IMR-90 (cell line): ENCODE results near the gene GRIN2A. TPM values are rescaled to one million over a fixed set of nuclear protein-coding genes. Genes with fewer than 3 reads are reported as not detected.

Experiments used
- ATAC-seq: fragments of 200-7000 bp; cut with Tn5 transposase; 2 replicates; pipeline ENCODE4 v1.9.1; 2020; ENCODE audit warnings: low read depth, mild to moderate bottlenecking, moderate library complexity
- BruUV-seq: library from RNA; stranded (reverse); fragments of 400-500 nt; replicated peaks from 2 replicates; lab custom pipeline; 2021; lab: Mats Ljungman, UMichigan
- CTCF ChIA-PET: fragments of 300-600 bp; formaldehyde crosslinking; extraction: SDS; loops from one replicate; lab custom pipeline; 2021; ENCODE audit warnings: antibody characterized with exemption; lab: Yijun Ruan, JAX
- POLR2A ChIA-PET: fragments of 300-600 bp; sonication (Branson Sonifier 250); formaldehyde crosslinking; loops from one replicate; lab custom pipeline; 2022; ENCODE audit warnings: antibody characterized with exemption; ENCODE audit not compliant: unreplicated experiment; lab: Charles Lee
- DNase-seq: peaks from one replicate; pipeline ENCODE4 v3.0.0; 2013
- H2AFZ ChIP-seq: replicated peaks from 2 replicates; pipeline ENCODE3; 2013; ENCODE audit warnings: low read length, mild to moderate bottlenecking; ENCODE audit not compliant: poor library complexity
- H2AK5ac ChIP-seq: 2 replicates; pipeline ENCODE4 v1.6.1; 2013; ENCODE audit warnings: low read depth, low read length, inconsistent platforms
- H2AK9ac ChIP-seq: replicated peaks from 2 replicates; pipeline ENCODE3; 2013; ENCODE audit warnings: mild to moderate bottlenecking, low read depth, low read length, moderate library complexity; ENCODE audit not compliant: poor library complexity
- H2BK120ac ChIP-seq: 2 replicates; pipeline ENCODE4 v1.6.1; 2013; ENCODE audit warnings: low read depth, low read length, inconsistent platforms
- H2BK15ac ChIP-seq: 3 replicates; pipeline ENCODE4 v1.6.1; 2013; ENCODE audit warnings: low read depth, low read length, inconsistent platforms
- H2BK20ac ChIP-seq: 2 replicates; pipeline ENCODE4 v1.6.1; 2013; ENCODE audit warnings: low read depth, mild to moderate bottlenecking, inconsistent platforms, low read length, moderate library complexity
- H2BK5ac ChIP-seq: 2 replicates; pipeline ENCODE4 v1.6.1; 2013; ENCODE audit warnings: mild to moderate bottlenecking, low read depth, low read length, inconsistent platforms; ENCODE audit not compliant: poor library complexity, severe bottlenecking
- H3K14ac ChIP-seq: replicated peaks from 2 replicates; pipeline ENCODE4 v1.6.1; 2013; ENCODE audit warnings: low read depth, low read length, inconsistent platforms
- H3K18ac ChIP-seq: 2 replicates; pipeline ENCODE4 v1.6.1; 2013; ENCODE audit warnings: low read depth, low read length, control low read depth
- H3K23ac ChIP-seq: 2 replicates; pipeline ENCODE4 v1.6.1; 2013; ENCODE audit warnings: low read depth, low read length, inconsistent platforms
- H3K27ac ChIP-seq: 2 replicates; pipeline ENCODE4 v1.5.1; 2013; ENCODE audit warnings: mild to moderate bottlenecking, control low read depth, low read length; ENCODE audit not compliant: insufficient read depth
- H3K27me3 ChIP-seq: 2 replicates; pipeline ENCODE4 v1.6.1; 2013; ENCODE audit warnings: low read length; ENCODE audit not compliant: control insufficient read depth, insufficient read depth
- H3K36me3 ChIP-seq: 2 replicates; pipeline ENCODE4 v1.6.1; 2013; ENCODE audit warnings: low read length, mixed read lengths; ENCODE audit not compliant: control insufficient read depth, insufficient read depth
- H3K4ac ChIP-seq: 2 replicates; pipeline ENCODE4 v1.6.1; 2013; ENCODE audit warnings: low read depth, low read length, inconsistent platforms
- H3K4me1 ChIP-seq: 2 replicates; pipeline ENCODE4 v1.6.1; 2013; ENCODE audit warnings: low read length, mixed read lengths; ENCODE audit not compliant: control insufficient read depth, insufficient read depth
- H3K4me2 ChIP-seq: 2 replicates; pipeline ENCODE4 v1.6.1; 2013; ENCODE audit warnings: low read depth, mild to moderate bottlenecking, control low read depth, low read length, moderate library complexity
- H3K4me3 ChIP-seq: 2 replicates; pipeline ENCODE4 v1.5.1; 2013; ENCODE audit warnings: low read depth, mild to moderate bottlenecking, control low read depth, low read length, moderate library complexity; ENCODE audit not compliant: insufficient read depth
- H3K56ac ChIP-seq: 2 replicates; pipeline ENCODE4 v1.6.1; 2013; ENCODE audit warnings: low read length, inconsistent platforms; ENCODE audit not compliant: insufficient read depth; ENCODE audit errors: extremely low read depth
- H3K79me1 ChIP-seq, 2 experiments: 2 replicates each; pipeline ENCODE4 v1.6.1; 2013; ENCODE audit warnings: low read length in 2 of 2, inconsistent platforms in 1 of 2, low read depth in 1 of 2
- H3K9ac ChIP-seq: 2 replicates; pipeline ENCODE4 v1.6.1; 2013; ENCODE audit warnings: low read depth, low read length, control low read depth
- H3K9me1 ChIP-seq: 2 replicates; pipeline ENCODE4 v1.6.1; 2013; ENCODE audit warnings: low read length, inconsistent platforms; ENCODE audit not compliant: insufficient read depth
- H3K9me3 ChIP-seq: 2 replicates; pipeline ENCODE4 v1.6.1; 2013; ENCODE audit warnings: low read length; ENCODE audit not compliant: control insufficient read depth, insufficient read depth
- H4K20me1 ChIP-seq: 2 replicates; pipeline ENCODE4 v1.6.1; 2013; ENCODE audit warnings: low read length, inconsistent platforms; ENCODE audit not compliant: insufficient read depth
- H4K5ac ChIP-seq: 2 replicates; pipeline ENCODE4 v1.6.1; 2013; ENCODE audit warnings: mild to moderate bottlenecking, low read depth, low read length, control low read depth
- H4K8ac ChIP-seq, 2 experiments: 2 replicates each; pipeline ENCODE4 v1.6.1; 2013; ENCODE audit warnings: low read depth in 2 of 2, low read length in 2 of 2, control low read depth in 1 of 2, inconsistent platforms in 1 of 2
- H4K91ac ChIP-seq: 2 replicates; pipeline ENCODE4 v1.6.1; 2013; ENCODE audit warnings: low read depth, low read length, inconsistent platforms; ENCODE audit not compliant: insufficient read depth
- BHLHE40 ChIP-seq: fragments of 150-350 bp; IDR thresholded peaks from 2 replicates; pipeline ENCODE4 v1.6.1; 2016; ENCODE audit warnings: mild to moderate bottlenecking, low read depth, low read length
- CEBPB ChIP-seq: IDR thresholded peaks from 2 replicates; pipeline ENCODE4 v1.6.1; 2012; ENCODE audit warnings: low read depth, low read length, improper control_type of control experiment
- CHD1 ChIP-seq: IDR thresholded peaks from 2 replicates; pipeline ENCODE4 v1.6.1; 2012; ENCODE audit warnings: low read depth, low read length, improper control_type of control experiment
- FOS ChIP-seq: fragments of 150-350 bp; IDR thresholded peaks from 2 replicates; pipeline ENCODE4 v1.6.1; 2016; ENCODE audit warnings: low read depth, low read length
- MAFK ChIP-seq: IDR thresholded peaks from 2 replicates; pipeline ENCODE4 v1.6.1; 2012; ENCODE audit warnings: low read depth, low read length, improper control_type of control experiment
- MAZ ChIP-seq: IDR thresholded peaks from 2 replicates; pipeline ENCODE4 v1.6.1; 2012; ENCODE audit warnings: low read depth, mild to moderate bottlenecking, low read length, improper control_type of control experiment, moderate library complexity, borderline replicate concordance
- MXI1 ChIP-seq: IDR thresholded peaks from 2 replicates; pipeline ENCODE4 v1.6.1; 2012; ENCODE audit warnings: low read depth, mild to moderate bottlenecking, low read length, moderate library complexity, borderline replicate concordance
- NFE2L2 ChIP-seq: fragments of 150-350 bp; IDR thresholded peaks from 2 replicates; pipeline ENCODE4 v1.6.1; 2016; ENCODE audit warnings: low read depth, mild to moderate bottlenecking, low read length
- POLR2A ChIP-seq: IDR thresholded peaks from 2 replicates; pipeline ENCODE4 v1.6.1; 2012; ENCODE audit warnings: mild to moderate bottlenecking, low read depth, low read length
- RAD21 ChIP-seq: IDR thresholded peaks from 2 replicates; pipeline ENCODE4 v1.6.1; 2012; ENCODE audit warnings: low read length, improper control_type of control experiment
- RCOR1 ChIP-seq: IDR thresholded peaks from 2 replicates; pipeline ENCODE4 v1.6.1; 2012; ENCODE audit warnings: mild to moderate bottlenecking, low read length, improper control_type of control experiment; ENCODE audit not compliant: insufficient replicate concordance
- RFX5 ChIP-seq: IDR thresholded peaks from 2 replicates; pipeline ENCODE4 v1.8.0; 2012; ENCODE audit warnings: low read depth, mild to moderate bottlenecking, low read length, moderate library complexity
- SMC3 ChIP-seq: fragments of 150-350 bp; IDR thresholded peaks from 2 replicates; pipeline ENCODE4 v1.6.1; 2016; ENCODE audit warnings: low read depth, mild to moderate bottlenecking, antibody characterized with exemption, low read length, moderate library complexity
- WGBS, 2 experiments: methylation state at CpG; one replicate each; pipeline versions ENCODE4 v1.1.5 to v1.1.7; 2013; ENCODE audit warnings: missing lambda C conversion rate in 2 of 2; ENCODE audit not compliant: insufficient read length in 1 of 2; ENCODE audit errors: extremely low coverage in 2 of 2; 5-methylcytosine and 5-hydroxymethylcytosine counted together
- dilution Hi-C: fragments of 300-500 bp; cut with HindIII; formaldehyde crosslinking; loops from one replicate; pipeline ENCODE4 v1.14.3; 2018; ENCODE audit warnings: low sequenced_read_pairs; ENCODE audit not compliant: unreplicated experiment
- in situ Hi-C: fragments of 300-500 bp; cut with MboI; formaldehyde crosslinking; loops from 3 replicates; pipeline ENCODE4 v1.14.3; 2019; ENCODE audit warnings: low sequenced_read_pairs, inconsistent platforms, mixed read lengths
- intact Hi-C: fragments of 100-400 bp; cut with micrococcal nuclease; formaldehyde crosslinking; loops from 2 replicates; pipeline ENCODE4 v1.10.0; 2022
- polyA plus RNA-seq, 3 experiments: library from polyadenylated mRNA; depleted of rRNA; stranded (reverse); fragments of >200 nt; gene quantifications; 2 replicates each; pipeline ENCODE4 v1.2.3, GENCODE V29; 2012; ENCODE audit warnings: low replicate concordance in 1 of 3
- total RNA-seq: library from RNA; depleted of rRNA; stranded (reverse); fragments of >200 nt; gene quantifications from 2 replicates; pipeline ENCODE4 v1.2.3, GENCODE V29; 2012
- TF ChIP-seq, protein P1 (sequence below): conservative IDR thresholded peaks from 2 replicates; pipeline ENCODE4 v1.5.1; 2012; ENCODE audit warnings: mild to moderate bottlenecking, low read depth, low read length, improper control_type of control experiment
- TF ChIP-seq, protein P2 (sequence below): fragments of 150-350 bp; IDR thresholded peaks from 2 replicates; pipeline ENCODE4 v1.6.1; 2016; ENCODE audit warnings: low read depth, mild to moderate bottlenecking, low read length, moderate library complexity, borderline replicate concordance
- TF ChIP-seq, protein P3 (sequence below): fragments of 150-350 bp; IDR thresholded peaks from 2 replicates; pipeline ENCODE4 v1.6.1; 2017; ENCODE audit warnings: mild to moderate bottlenecking, antibody characterized with exemption, low read length, low read depth

The GRIN2A gene
- total and polyA plus RNA-seq, 2 of the 4 experiments (the other 2 are of a cell fraction) = under 0.01 TPM; not detected in 1

DNA sequence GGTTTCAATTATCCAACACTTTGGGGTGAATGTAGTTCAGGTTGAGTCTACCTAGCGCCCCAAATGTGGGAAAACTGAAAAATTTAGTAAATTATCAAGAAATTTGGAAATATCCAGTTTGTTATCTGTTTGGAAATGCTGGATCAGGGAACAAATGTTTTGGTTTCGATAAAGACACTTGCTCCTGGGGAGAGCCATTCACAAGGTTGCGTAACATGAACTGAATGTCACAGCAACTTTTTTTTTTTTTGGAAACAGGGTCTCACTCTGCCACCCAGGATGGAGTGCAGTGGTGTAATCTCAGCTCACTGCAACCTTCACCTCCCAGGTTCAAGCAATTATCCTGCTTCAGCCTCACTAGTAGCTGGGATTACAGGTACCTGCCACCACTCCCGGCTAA lies 286.4 kb downstream of the GRIN2A start:
- Histone ChIP-seq H3K9me3 (peaks cover 8% of the 10 kb centered on the region), H3K23ac (no peak overlapping the region), H3K4me1 (no peaks in the 10 kb centered on the region), H4K5ac (no peak overlapping the region), H2BK5ac (no peak overlapping the region), H3K36me3 (no peaks in the 10 kb centered on the region), H3K9me1 (no peaks in the 10 kb centered on the region), H4K20me1 (no peaks in the 10 kb centered on the region), H2BK20ac (no peak overlapping the region), H3K56ac (no peak overlapping the region), H2AK9ac (no peak overlapping the region), H2AFZ (no peak overlapping the region), H3K79me1 (no peaks in the 10 kb centered on the region), H4K8ac (no peak overlapping the region), H2BK120ac (no peak overlapping the region), H3K14ac (no peak overlapping the region), H3K18ac (no peak overlapping the region), H2AK5ac (no peak overlapping the region), H3K4me3 (no peak overlapping the region), H4K91ac (no peak overlapping the region), H2BK15ac (no peak overlapping the region), H3K27me3 (no peaks in the 10 kb centered on the region), H3K9ac (no peak overlapping the region), H3K4ac (no peak overlapping the region), H3K27ac (no peak overlapping the region), H3K4me2 (no peak overlapping the region)
- ChIA-PET CTCF (no interaction called here), POLR2A (no interaction called here)
- DNase-seq (no peak), ATAC-seq (no peak)
- no TSS peak for BruUV-seq
- in situ Hi-C loops (no loop called here), dilution Hi-C loops (no loop called here), intact Hi-C loops (no loop called here)
- WGBS, 2 experiments = no CpG with 5 or more reads among the region's 4 CpGs
- TF ChIP-seq POLR2A (no peak), MXI1 (no peak), MAZ (no peak), MAFK (no peak), RAD21 (no peak), FOS (no peak), RCOR1 (no peak), BHLHE40 (no peak), CHD1 (no peak), NFE2L2 (no peak), SMC3 (no peak), CEBPB (no peak), RFX5 (no peak)
- TF ChIP-seq, protein P1, sequence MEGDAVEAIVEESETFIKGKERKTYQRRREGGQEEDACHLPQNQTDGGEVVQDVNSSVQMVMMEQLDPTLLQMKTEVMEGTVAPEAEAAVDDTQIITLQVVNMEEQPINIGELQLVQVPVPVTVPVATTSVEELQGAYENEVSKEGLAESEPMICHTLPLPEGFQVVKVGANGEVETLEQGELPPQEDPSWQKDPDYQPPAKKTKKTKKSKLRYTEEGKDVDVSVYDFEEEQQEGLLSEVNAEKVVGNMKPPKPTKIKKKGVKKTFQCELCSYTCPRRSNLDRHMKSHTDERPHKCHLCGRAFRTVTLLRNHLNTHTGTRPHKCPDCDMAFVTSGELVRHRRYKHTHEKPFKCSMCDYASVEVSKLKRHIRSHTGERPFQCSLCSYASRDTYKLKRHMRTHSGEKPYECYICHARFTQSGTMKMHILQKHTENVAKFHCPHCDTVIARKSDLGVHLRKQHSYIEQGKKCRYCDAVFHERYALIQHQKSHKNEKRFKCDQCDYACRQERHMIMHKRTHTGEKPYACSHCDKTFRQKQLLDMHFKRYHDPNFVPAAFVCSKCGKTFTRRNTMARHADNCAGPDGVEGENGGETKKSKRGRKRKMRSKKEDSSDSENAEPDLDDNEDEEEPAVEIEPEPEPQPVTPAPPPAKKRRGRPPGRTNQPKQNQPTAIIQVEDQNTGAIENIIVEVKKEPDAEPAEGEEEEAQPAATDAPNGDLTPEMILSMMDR = no peak
- TF ChIP-seq, protein P2, sequence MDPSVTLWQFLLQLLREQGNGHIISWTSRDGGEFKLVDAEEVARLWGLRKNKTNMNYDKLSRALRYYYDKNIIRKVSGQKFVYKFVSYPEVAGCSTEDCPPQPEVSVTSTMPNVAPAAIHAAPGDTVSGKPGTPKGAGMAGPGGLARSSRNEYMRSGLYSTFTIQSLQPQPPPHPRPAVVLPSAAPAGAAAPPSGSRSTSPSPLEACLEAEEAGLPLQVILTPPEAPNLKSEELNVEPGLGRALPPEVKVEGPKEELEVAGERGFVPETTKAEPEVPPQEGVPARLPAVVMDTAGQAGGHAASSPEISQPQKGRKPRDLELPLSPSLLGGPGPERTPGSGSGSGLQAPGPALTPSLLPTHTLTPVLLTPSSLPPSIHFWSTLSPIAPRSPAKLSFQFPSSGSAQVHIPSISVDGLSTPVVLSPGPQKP = no peak
- TF ChIP-seq, protein P3, sequence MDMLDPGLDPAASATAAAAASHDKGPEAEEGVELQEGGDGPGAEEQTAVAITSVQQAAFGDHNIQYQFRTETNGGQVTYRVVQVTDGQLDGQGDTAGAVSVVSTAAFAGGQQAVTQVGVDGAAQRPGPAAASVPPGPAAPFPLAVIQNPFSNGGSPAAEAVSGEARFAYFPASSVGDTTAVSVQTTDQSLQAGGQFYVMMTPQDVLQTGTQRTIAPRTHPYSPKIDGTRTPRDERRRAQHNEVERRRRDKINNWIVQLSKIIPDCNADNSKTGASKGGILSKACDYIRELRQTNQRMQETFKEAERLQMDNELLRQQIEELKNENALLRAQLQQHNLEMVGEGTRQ = no peak
